Measurements from ENCODE around the gene TSEN2. TPM values are rescaled to one million over a fixed set of nuclear protein-coding genes. Genes with fewer than 3 reads are reported as not detected.

Gene TSEN2
- total and polyA plus RNA-seq, 2 of the 13 experiments (the other 11 are each of a cell fraction or from before 2014, with no cell fraction given), result 11.0 to 17.3 TPM

DNA sequence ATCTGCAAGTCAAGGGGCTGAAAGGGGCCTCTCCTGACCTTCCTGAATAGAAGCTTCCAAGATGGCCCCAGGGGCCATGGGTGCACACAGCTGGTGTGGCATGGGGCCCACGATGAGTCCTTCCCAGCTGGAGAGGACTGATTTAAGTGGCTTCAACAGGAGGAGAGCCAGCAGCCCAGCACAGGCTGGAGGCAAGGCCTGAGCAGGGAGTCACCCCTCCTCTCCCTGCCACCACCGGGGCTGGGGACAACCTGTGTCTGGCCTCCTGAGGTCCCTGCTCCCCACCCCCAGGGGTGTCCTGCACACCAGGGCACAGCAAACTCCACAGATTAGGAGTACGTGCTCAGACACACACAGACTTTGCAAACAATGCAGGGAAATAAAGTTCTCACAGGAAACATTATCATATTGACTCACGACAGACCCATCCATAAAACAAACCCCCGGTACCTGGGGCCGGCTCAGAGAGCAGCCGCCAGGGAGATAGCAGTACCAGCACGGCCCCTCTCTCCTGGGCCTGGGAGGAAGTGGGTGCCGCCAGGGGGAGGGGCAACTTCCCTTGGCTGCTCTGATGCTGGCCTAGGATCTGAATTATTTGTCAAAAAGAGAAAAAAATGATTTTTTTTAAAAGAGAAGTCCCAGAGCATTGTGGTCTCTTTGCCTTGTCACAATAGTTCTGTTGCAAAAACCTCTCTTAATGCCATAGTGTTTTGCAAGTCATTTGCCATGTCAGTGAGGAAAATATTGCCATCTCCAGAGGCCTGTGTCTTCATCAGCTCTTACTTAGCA lies 21.9 kb upstream of the TSEN2 start (continued):
- TF ChIP-seq DRAP1 (CRISPR knock-in tag; IDR thresholded peaks at IDR 0.05) (peak; percentile 60; the same call in 1 of the 2 replicates), ZNF644 (CRISPR knock-in tag; IDR thresholded peaks at IDR 0.05; ENCODE audit: low read depth) (peak; percentile 58; the same call in 1 of the 2 replicates), PTBP1 (IDR thresholded peaks at IDR 0.05; ENCODE audit: low read depth, low read length, poor library complexity, severe bottlenecking) (no peak), TBX2 (CRISPR knock-in tag; IDR thresholded peaks at IDR 0.05; ENCODE audit: borderline replicate concordance) (peak; percentile 68), TFE3 (CRISPR knock-in tag; IDR thresholded peaks at IDR 0.05) (no peak; the same call in 1 of the 2 replicates), TFDP1 (CRISPR knock-in tag; IDR thresholded peaks at IDR 0.05; ENCODE audit: borderline replicate concordance) (peak; percentile 50; the same call in 1 of the 2 replicates), TCF12 (IDR thresholded peaks at IDR 0.05) (no peak), TCF12 (CRISPR knock-in tag; IDR thresholded peaks at IDR 0.05) (0 out of 2 replicates have a peak, but pooled peaks have one; percentile 38), ZFP82 (CRISPR knock-in tag; IDR thresholded peaks at IDR 0.05; ENCODE audit: borderline replicate concordance) (0 out of 2 replicates have a peak, but pooled peaks have one; percentile 43), HOXA3 (CRISPR knock-in tag; IDR thresholded peaks at IDR 0.05) (peak; percentile 47; the same call in 1 of the 2 replicates), ZSCAN31 (CRISPR knock-in tag; IDR thresholded peaks at IDR 0.05; ENCODE audit: low read depth) (no peak), FOSL1 (CRISPR knock-in tag; IDR thresholded peaks at IDR 0.05; ENCODE audit: borderline replicate concordance) (no peak), HMG20A (CRISPR knock-in tag; IDR thresholded peaks at IDR 0.05; ENCODE audit: borderline replicate concordance) (no peak), ZNF776 (CRISPR knock-in tag; IDR thresholded peaks at IDR 0.05) (no peak), MED8 (CRISPR knock-in tag; IDR thresholded peaks at IDR 0.05; ENCODE audit: insufficient replicate concordance) (peak; percentile 85), ZKSCAN5 (CRISPR knock-in tag; IDR thresholded peaks at IDR 0.05) (no peak), ZMAT3 (CRISPR knock-in tag; conservative IDR thresholded peaks at IDR 0.05) (no peak; the same call in 1 of the 2 replicates), GZF1 (CRISPR knock-in tag; IDR thresholded peaks at IDR 0.05) (peak; percentile 34; the same call in 1 of the 2 replicates), RXRB (CRISPR knock-in tag; IDR thresholded peaks at IDR 0.05; ENCODE audit: borderline replicate concordance) (peak; percentile 87), ZBTB21 (CRISPR knock-in tag; IDR thresholded peaks at IDR 0.05) (no peak)
- TF ChIP-seq, protein P1, sequence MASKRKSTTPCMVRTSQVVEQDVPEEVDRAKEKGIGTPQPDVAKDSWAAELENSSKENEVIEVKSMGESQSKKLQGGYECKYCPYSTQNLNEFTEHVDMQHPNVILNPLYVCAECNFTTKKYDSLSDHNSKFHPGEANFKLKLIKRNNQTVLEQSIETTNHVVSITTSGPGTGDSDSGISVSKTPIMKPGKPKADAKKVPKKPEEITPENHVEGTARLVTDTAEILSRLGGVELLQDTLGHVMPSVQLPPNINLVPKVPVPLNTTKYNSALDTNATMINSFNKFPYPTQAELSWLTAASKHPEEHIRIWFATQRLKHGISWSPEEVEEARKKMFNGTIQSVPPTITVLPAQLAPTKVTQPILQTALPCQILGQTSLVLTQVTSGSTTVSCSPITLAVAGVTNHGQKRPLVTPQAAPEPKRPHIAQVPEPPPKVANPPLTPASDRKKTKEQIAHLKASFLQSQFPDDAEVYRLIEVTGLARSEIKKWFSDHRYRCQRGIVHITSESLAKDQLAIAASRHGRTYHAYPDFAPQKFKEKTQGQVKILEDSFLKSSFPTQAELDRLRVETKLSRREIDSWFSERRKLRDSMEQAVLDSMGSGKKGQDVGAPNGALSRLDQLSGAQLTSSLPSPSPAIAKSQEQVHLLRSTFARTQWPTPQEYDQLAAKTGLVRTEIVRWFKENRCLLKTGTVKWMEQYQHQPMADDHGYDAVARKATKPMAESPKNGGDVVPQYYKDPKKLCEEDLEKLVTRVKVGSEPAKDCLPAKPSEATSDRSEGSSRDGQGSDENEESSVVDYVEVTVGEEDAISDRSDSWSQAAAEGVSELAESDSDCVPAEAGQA (IDR thresholded peaks at IDR 0.05; ENCODE audit: low read depth), result no peak
- TF ChIP-seq, protein P1 (CRISPR knock-in tag; IDR thresholded peaks at IDR 0.05; ENCODE audit: borderline replicate concordance), result no peak
